Neural progenitor cell (in vitro differentiated cells): ENCODE measurements around the gene EFEMP1.

Experiments
- EZH2 ChIP-seq: fragments of 200-600 bp; sonication (generic); IDR thresholded peaks from 2 replicates; pipeline ENCODE4 v1.6.1; 2017; ENCODE audit warnings: antibody characterized with exemption, mild to moderate bottlenecking, moderate library complexity
- EZH2phosphoT487 ChIP-seq: fragments of 200-600 bp; sonication (generic); IDR thresholded peaks from 2 replicates; pipeline ENCODE4 v1.6.1; 2017; ENCODE audit warnings: antibody characterized with exemption
- TF ChIP-seq, protein P1 (sequence below): fragments of 200-600 bp; sonication (generic); IDR thresholded peaks from 2 replicates; pipeline ENCODE4 v1.5.1; 2017; ENCODE audit warnings: antibody characterized with exemption, mild to moderate bottlenecking

GRCh38 chr2:55919574-55919973 lies 4.0 kb downstream of the EFEMP1 start:
- TF ChIP-seq, protein P1, sequence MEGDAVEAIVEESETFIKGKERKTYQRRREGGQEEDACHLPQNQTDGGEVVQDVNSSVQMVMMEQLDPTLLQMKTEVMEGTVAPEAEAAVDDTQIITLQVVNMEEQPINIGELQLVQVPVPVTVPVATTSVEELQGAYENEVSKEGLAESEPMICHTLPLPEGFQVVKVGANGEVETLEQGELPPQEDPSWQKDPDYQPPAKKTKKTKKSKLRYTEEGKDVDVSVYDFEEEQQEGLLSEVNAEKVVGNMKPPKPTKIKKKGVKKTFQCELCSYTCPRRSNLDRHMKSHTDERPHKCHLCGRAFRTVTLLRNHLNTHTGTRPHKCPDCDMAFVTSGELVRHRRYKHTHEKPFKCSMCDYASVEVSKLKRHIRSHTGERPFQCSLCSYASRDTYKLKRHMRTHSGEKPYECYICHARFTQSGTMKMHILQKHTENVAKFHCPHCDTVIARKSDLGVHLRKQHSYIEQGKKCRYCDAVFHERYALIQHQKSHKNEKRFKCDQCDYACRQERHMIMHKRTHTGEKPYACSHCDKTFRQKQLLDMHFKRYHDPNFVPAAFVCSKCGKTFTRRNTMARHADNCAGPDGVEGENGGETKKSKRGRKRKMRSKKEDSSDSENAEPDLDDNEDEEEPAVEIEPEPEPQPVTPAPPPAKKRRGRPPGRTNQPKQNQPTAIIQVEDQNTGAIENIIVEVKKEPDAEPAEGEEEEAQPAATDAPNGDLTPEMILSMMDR = no peak
- no peak for TF ChIP-seq EZH2phosphoT487
- no peak for TF ChIP-seq EZH2
